ENCODE results near the gene ARTN. TPM values are rescaled to one million over a fixed set of nuclear protein-coding genes. Genes with fewer than 3 reads are reported as not detected.

Gene ARTN
- total and polyA plus RNA-seq, 2 experiments from 2014 or later = 6.7 to 35.7 TPM

- TF ChIP-seq REST (IDR thresholded peaks at IDR 0.05; ENCODE audit: unreplicated experiment) (no peak), POLR2AphosphoS5 (IDR thresholded peaks at IDR 0.05; ENCODE audit: low read depth) (no peak)
These were observed 3.0 kb downstream of the ARTN start (continued) for GRCh38 chr1:43936431-43937151.

- Histone ChIP-seq H3K36me3 (ENCODE audit: insufficient read depth) (no peaks in the 10 kb centered on the region), H3K79me2 (replicated peaks; ENCODE audit: insufficient read depth) (0 out of 2 replicates have a peak, but pooled peaks cover 7% of the 10 kb centered on the region), H3K9me2 (ENCODE audit: insufficient read depth) (no peaks in the 10 kb centered on the region), H3K27ac (ENCODE audit: low read depth) (no peak overlapping the region), H3K4me3 (peak overlapping the region; percentile 70), H3K27me3 (ENCODE audit: insufficient read depth) (peaks cover 8% of the 10 kb centered on the region), H3F3A (replicated peaks; ENCODE audit: low read depth) (peaks cover 32% of the 10 kb centered on the region), H3K4me2 (peak overlapping the region; percentile 97), H3K4me1 (ENCODE audit: insufficient read depth) (peaks cover 42% of the 10 kb centered on the region), H4K20me1 (replicated peaks; ENCODE audit: insufficient read depth) (peaks cover 16% of the 10 kb centered on the region), H2AFZ (no peak overlapping the region)
- H3K4me1 Mint-ChIP-seq = peaks cover 60% of the 10 kb centered on the region
- no peak overlapping the region for H3K27ac Mint-ChIP-seq
- H3K4me3 Mint-ChIP-seq = peak overlapping the region; percentile 81; the same call in 2 of the 3 replicates
- peaks cover 4% of the 10 kb centered on the region; the same call in 1 of the 3 replicates for H3K36me3 Mint-ChIP-seq (ENCODE audit: low read depth)
- peaks cover 28% of the 10 kb centered on the region for H3K27me3 Mint-ChIP-seq (ENCODE audit: insufficient read depth, low read depth, poor library complexity)
- no peaks in the 10 kb centered on the region for H3K9me3 Mint-ChIP-seq
- no peak for ATAC-seq
- DNase-seq (ENCODE audit: low spot score) = no peak
- TF ChIP-seq ZNF331 (CRISPR knock-in tag; IDR thresholded peaks at IDR 0.05; ENCODE audit: low read depth) (no peak), JUNB (IDR thresholded peaks at IDR 0.05; ENCODE audit: unreplicated experiment) (no peak), NANOG (IDR thresholded peaks at IDR 0.05; ENCODE audit: borderline replicate concordance) (no peak), CTCF (conservative IDR thresholded peaks at IDR 0.05; ENCODE audit: low read depth in 2 of 2) (no peak), ETS1 (IDR thresholded peaks at IDR 0.05) (no peak), ZNF462 (CRISPR knock-in tag; IDR thresholded peaks at IDR 0.05) (no peak), EZH2phosphoT487 (IDR thresholded peaks at IDR 0.05; ENCODE audit: unreplicated experiment) (no peak), EZH2 (IDR thresholded peaks at IDR 0.05; ENCODE audit: low read depth, unreplicated experiment) (no peak), CREB1 (CRISPR knock-in tag; IDR thresholded peaks at IDR 0.05; ENCODE audit: low read depth) (no peak)
These were observed 3.7 kb downstream of the ARTN start for GRCh38 chr1:43937179-43937865.

Data from GM23338 (cell line).